HepG2 (cell line): ENCODE data around the gene GLS2. TPM values are rescaled to one million over a fixed set of nuclear protein-coding genes. Genes with fewer than 3 reads are reported as not detected.

Source experiments
- ATAD3A ChIP-seq: sonication (generic); formaldehyde crosslinking; IDR thresholded peaks from 2 replicates; pipeline ENCODE4 v1.4.0; 2020; ENCODE audit warnings: missing genetic modification reagents
- DMAP1 ChIP-seq: IDR thresholded peaks from 2 replicates; pipeline ENCODE4 v1.6.1; 2016
- FLYWCH1 ChIP-seq: sonication (generic); formaldehyde crosslinking; IDR thresholded peaks from 2 replicates; pipeline ENCODE4 v1.8.1; 2023; ENCODE audit warnings: mild to moderate bottlenecking, missing genetic modification reagents
- FOXM1 ChIP-seq: sonication (generic); formaldehyde crosslinking; IDR thresholded peaks from 2 replicates; pipeline ENCODE4 v1.5.0; 2020; ENCODE audit warnings: missing genetic modification reagents
- HMG20A ChIP-seq: IDR thresholded peaks from 2 replicates; pipeline ENCODE4 v1.6.1; 2016; ENCODE audit warnings: borderline replicate concordance
- KLF15 ChIP-seq: sonication (generic); formaldehyde crosslinking; IDR thresholded peaks from 2 replicates; pipeline ENCODE4 v1.8.1; 2023; ENCODE audit warnings: borderline replicate concordance, mild to moderate bottlenecking, inconsistent platforms, missing genetic modification reagents, mixed read lengths
- KLF9 ChIP-seq: IDR thresholded peaks from 2 replicates; pipeline ENCODE4 v1.6.1; 2016; ENCODE audit warnings: low read depth
- MEIS2 ChIP-seq: sonication (generic); formaldehyde crosslinking; IDR thresholded peaks from 2 replicates; pipeline ENCODE4 v1.9.0; 2021; ENCODE audit warnings: mild to moderate bottlenecking, missing genetic modification reagents
- MTA1 ChIP-seq: sonication (generic); formaldehyde crosslinking; IDR thresholded peaks from 2 replicates; pipeline ENCODE4 v1.4.0; 2020; ENCODE audit warnings: missing genetic modification reagents, mild to moderate bottlenecking, borderline replicate concordance
- NFKB2 ChIP-seq: sonication (generic); formaldehyde crosslinking; IDR thresholded peaks from 2 replicates; pipeline ENCODE4 v1.4.0; 2020; ENCODE audit warnings: missing genetic modification reagents, borderline replicate concordance
- NPAS2 ChIP-seq: sonication (generic); formaldehyde crosslinking; IDR thresholded peaks from 2 replicates; pipeline ENCODE4 v1.8.0; 2022; ENCODE audit warnings: mild to moderate bottlenecking, missing genetic modification reagents, borderline replicate concordance
- NR2F2 ChIP-seq: IDR thresholded peaks from 2 replicates; pipeline ENCODE4 v1.6.1; 2012; ENCODE audit warnings: low read depth, inconsistent platforms, borderline replicate concordance
- NR3C1 ChIP-seq: sonication (generic); formaldehyde crosslinking; IDR thresholded peaks from 2 replicates; pipeline ENCODE4 v1.4.0; 2020; ENCODE audit warnings: missing genetic modification reagents
- ONECUT2 ChIP-seq: sonication (generic); formaldehyde crosslinking; IDR thresholded peaks from 2 replicates; pipeline ENCODE4 v1.4.0; 2020; ENCODE audit warnings: missing genetic modification reagents
- SKI ChIP-seq: fragments of 450-650 bp; IDR thresholded peaks from one replicate; pipeline ENCODE4 v1.6.1; 2018; ENCODE audit warnings: mild to moderate bottlenecking; ENCODE audit not compliant: partially characterized antibody
- SP1 ChIP-seq, 2 experiments: fragments of 450-650 bp in 1 of 2; sonication (generic) in 1 of 2; formaldehyde crosslinking in 1 of 2; IDR thresholded peaks; 2 replicates each; pipeline versions ENCODE4 v1.4.0 to v1.6.1; 2016 to 2020; ENCODE audit warnings: missing genetic modification reagents in 1 of 2
- SYNCRIP ChIP-seq: fragments of 200-400 bp; formaldehyde crosslinking; IDR thresholded peaks from 2 replicates; pipeline ENCODE4 v1.6.1; 2018; ENCODE audit warnings: mild to moderate bottlenecking, low read depth, low read length; ENCODE audit not compliant: insufficient read depth
- TARDBP ChIP-seq: sonication (generic); formaldehyde crosslinking; IDR thresholded peaks from 2 replicates; pipeline ENCODE4 v1.8.0; 2022; ENCODE audit warnings: mild to moderate bottlenecking, missing genetic modification reagents
- U2AF2 ChIP-seq: fragments of 200-400 bp; formaldehyde crosslinking; IDR thresholded peaks from 2 replicates; pipeline ENCODE4 v1.6.1; 2017; ENCODE audit warnings: low read depth, mild to moderate bottlenecking, low read length
- ZFP36 ChIP-seq: fragments of 150-350 bp; IDR thresholded peaks from 2 replicates; pipeline ENCODE4 v1.6.1; 2018; ENCODE audit warnings: borderline replicate concordance, low read length, low read depth; ENCODE audit not compliant: partially characterized antibody
- ZFP41 ChIP-seq: sonication (generic); formaldehyde crosslinking; IDR thresholded peaks from 2 replicates; pipeline ENCODE4 v1.4.0; 2020; ENCODE audit warnings: mild to moderate bottlenecking, missing genetic modification reagents, borderline replicate concordance
- ZNF484 ChIP-seq: sonication (generic); formaldehyde crosslinking; IDR thresholded peaks from 2 replicates; pipeline ENCODE4 v1.5.1; 2020; ENCODE audit warnings: mild to moderate bottlenecking, low read depth, missing genetic modification reagents, borderline replicate concordance
- ZNF564 ChIP-seq: sonication (generic); formaldehyde crosslinking; IDR thresholded peaks from 2 replicates; pipeline ENCODE4 v1.8.1; 2023; ENCODE audit warnings: mild to moderate bottlenecking, missing genetic modification reagents
- ZNF607 ChIP-seq: sonication (generic); formaldehyde crosslinking; IDR thresholded peaks from 2 replicates; pipeline ENCODE4 v1.5.1; 2020; ENCODE audit warnings: missing genetic modification reagents, mild to moderate bottlenecking, borderline replicate concordance
- ZNF75D ChIP-seq: sonication (generic); formaldehyde crosslinking; IDR thresholded peaks from 2 replicates; pipeline ENCODE4 v1.8.1; 2023; ENCODE audit warnings: missing genetic modification reagents, mild to moderate bottlenecking, borderline replicate concordance
- ZNF839 ChIP-seq: sonication (generic); formaldehyde crosslinking; IDR thresholded peaks from 2 replicates; pipeline ENCODE4 v1.4.0; 2020; ENCODE audit warnings: missing genetic modification reagents, mild to moderate bottlenecking, borderline replicate concordance
- ZSCAN21 ChIP-seq: sonication (generic); formaldehyde crosslinking; IDR thresholded peaks from 2 replicates; pipeline ENCODE4 v1.8.0; 2022; ENCODE audit warnings: mild to moderate bottlenecking, missing genetic modification reagents, moderate library complexity, borderline replicate concordance
- ZSCAN30 ChIP-seq: sonication (generic); formaldehyde crosslinking; IDR thresholded peaks from 2 replicates; pipeline ENCODE4 v1.5.0; 2020; ENCODE audit warnings: mild to moderate bottlenecking, missing genetic modification reagents
- polyA plus RNA-seq, 8 experiments: library from polyadenylated mRNA; depleted of rRNA in 3 of 8; stranded (reverse) in 7 of 8; unstranded in 1 of 8; fragments of >200 nt; fragmentation: Illumina TruSeq in 4 of 8; extraction: Trizol in 4 of 8; gene quantifications; 2 replicates each; pipeline versions ENCODE4 v1.2.1 to v1.2.3, GENCODE V29; 2011 to 2016; ENCODE audit warnings: low read depth in 4 of 8, missing spikeins in 1 of 8, mixed read lengths in 1 of 8; ENCODE audit not compliant: insufficient read depth in 1 of 8
- total RNA-seq, 5 experiments: library from RNA; depleted of rRNA; stranded (reverse); fragments of >200 nt; fragmentation: Illumina TruSeq; extraction: Trizol; gene quantifications; 2 replicates each; pipeline ENCODE4 v1.2.3, GENCODE V29; 2016; ENCODE audit warnings: low read depth in 1 of 5
- TF ChIP-seq, protein P1 (sequence below): IDR thresholded peaks from 2 replicates; pipeline ENCODE4 v1.6.1; 2018; ENCODE audit warnings: missing genetic modification reagents

The GLS2 gene
- total and polyA plus RNA-seq, 2 of the 13 experiments (the other 11 are each of a cell fraction or from before 2014, with no cell fraction given): 8.6 to 12.2 TPM

DNA sequence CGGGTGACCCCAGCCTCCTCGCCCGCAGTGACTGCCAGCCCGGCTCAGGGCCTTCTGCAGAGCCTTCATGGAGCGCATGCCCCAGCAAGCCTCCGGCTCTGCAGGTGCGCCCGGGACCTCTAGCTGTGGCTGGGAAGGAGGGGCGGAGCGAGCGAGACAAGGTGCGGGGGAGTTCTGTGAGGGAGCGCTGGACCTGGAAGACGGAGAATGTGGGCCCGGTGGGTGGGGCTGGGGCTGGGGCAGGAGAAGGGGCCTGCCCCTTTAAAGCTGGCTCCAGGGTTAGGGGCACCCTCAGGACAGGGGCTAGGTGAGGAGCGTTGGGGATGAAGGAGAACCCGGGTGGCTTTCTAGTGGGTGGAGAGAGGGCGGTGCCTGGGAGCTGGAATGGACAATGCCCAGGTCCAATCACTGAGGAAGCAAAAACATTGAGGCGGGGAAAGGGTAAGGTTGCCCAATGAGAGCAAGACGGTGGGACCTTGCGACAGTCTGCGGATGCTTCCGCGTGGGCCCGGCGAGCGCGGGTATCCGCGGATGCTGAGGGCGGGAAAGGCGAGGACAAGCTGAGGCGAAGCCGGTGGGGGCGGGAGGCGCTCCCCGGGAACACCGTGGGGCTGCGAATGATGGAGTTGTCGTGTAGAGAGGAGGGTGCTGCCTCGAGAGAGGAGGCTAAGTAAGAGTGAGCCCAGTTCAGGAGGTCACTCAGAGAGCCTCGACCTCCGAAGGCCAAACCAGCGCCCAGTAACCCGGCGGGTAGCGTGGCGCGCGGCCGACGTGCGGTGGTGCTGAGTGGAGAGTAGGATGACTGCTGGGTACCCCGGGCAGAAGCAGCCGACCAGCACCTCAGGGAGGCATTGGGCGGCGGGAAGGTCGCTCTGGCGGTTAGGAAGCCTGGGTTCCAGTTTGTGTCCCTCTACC, at the start of gene GLS2 (continued):
- TF ChIP-seq MEIS2 (CRISPR knock-in tag): 0 out of 2 replicates have a peak, but pooled peaks have one; percentile 34
- 0 out of 2 replicates have a peak, but pooled peaks have one; percentile 59 for TF ChIP-seq ONECUT2 (CRISPR knock-in tag)
- TF ChIP-seq HMG20A: no peak
- TF ChIP-seq SP1 (IDR thresholded peaks at IDR 0.05): no peak
- no peak for TF ChIP-seq SP1 (CRISPR knock-in tag; IDR thresholded peaks at IDR 0.05)
- TF ChIP-seq, protein P1, sequence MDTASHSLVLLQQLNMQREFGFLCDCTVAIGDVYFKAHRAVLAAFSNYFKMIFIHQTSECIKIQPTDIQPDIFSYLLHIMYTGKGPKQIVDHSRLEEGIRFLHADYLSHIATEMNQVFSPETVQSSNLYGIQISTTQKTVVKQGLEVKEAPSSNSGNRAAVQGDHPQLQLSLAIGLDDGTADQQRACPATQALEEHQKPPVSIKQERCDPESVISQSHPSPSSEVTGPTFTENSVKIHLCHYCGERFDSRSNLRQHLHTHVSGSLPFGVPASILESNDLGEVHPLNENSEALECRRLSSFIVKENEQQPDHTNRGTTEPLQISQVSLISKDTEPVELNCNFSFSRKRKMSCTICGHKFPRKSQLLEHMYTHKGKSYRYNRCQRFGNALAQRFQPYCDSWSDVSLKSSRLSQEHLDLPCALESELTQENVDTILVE: peak; percentile 68; the same call in 1 of the 2 replicates
- TF ChIP-seq ZNF75D (CRISPR knock-in tag): no peak
- peak; percentile 75; the same call in 1 of the 2 replicates for TF ChIP-seq KLF9
- TF ChIP-seq TARDBP (CRISPR knock-in tag): no peak
- peak; percentile 63; the same call in 1 of the 2 replicates for TF ChIP-seq ZFP41 (CRISPR knock-in tag)
- no peak for TF ChIP-seq SKI
- no peak for TF ChIP-seq ZFP36
- no peak for TF ChIP-seq ZSCAN30 (CRISPR knock-in tag)
- TF ChIP-seq NPAS2: no peak
- no peak for TF ChIP-seq ZNF484
- peak; percentile 77 for TF ChIP-seq ZNF564
- no peak for TF ChIP-seq FLYWCH1 (CRISPR knock-in tag)
- no peak for TF ChIP-seq ATAD3A (CRISPR knock-in tag)
- no peak for TF ChIP-seq NR3C1
- peak; percentile 59; the same call in 1 of the 2 replicates for TF ChIP-seq FOXM1 (CRISPR knock-in tag)
- peak; percentile 58; the same call in 1 of the 2 replicates for TF ChIP-seq ZSCAN21
- peak; percentile 64 for TF ChIP-seq ZNF607 (CRISPR knock-in tag)
- TF ChIP-seq NR2F2: no peak
- TF ChIP-seq NFKB2 (CRISPR knock-in tag): peak; percentile 99
- TF ChIP-seq ZNF839 (CRISPR knock-in tag): 0 out of 2 replicates have a peak, but pooled peaks have one; percentile 21
- TF ChIP-seq DMAP1 (CRISPR knock-in tag): peak; percentile 48; the same call in 1 of the 2 replicates
- no peak for TF ChIP-seq SYNCRIP
- TF ChIP-seq MTA1 (CRISPR knock-in tag): no peak
- TF ChIP-seq U2AF2: no peak
- peak; percentile 96; the same call in 1 of the 2 replicates for TF ChIP-seq KLF15
